ENCODE data around the gene BMPR1A.

BMPR1A gene

DNA sequence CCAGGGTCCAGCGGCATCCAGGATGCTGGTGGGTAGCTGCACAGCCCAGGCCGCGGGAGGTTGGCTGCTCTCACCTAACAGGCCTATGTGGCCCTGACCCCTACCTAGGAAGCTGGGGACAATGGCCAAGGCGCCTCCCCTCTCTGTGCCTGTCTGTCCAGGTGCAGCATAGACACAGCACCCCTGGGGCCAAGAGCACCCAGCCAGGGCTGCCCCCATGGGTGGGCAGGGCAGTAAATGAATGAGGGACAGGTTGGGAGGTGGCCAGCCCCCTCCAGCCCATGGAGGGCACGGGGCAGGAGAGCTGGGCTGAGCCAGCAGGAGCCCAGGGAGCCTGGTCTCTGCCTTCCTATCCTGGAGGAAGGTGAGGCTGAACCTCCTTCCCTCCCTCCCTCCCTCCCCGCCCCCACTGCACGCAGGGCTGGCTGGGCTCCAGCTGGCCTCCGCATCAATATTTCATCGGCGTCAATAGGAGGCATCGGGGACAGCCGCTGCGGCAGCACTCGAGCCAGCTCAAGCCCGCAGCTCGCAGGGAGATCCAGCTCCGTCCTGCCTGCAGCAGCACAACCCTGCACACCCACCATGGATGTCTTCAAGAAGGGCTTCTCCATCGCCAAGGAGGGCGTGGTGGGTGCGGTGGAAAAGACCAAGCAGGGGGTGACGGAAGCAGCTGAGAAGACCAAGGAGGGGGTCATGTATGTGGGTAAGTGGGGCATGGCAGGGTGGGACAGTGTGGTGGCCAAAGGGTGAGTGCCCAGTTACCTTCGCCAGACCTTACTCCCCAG lies 201.9 kb downstream of the BMPR1A start, which contains the start of gene SNCG:
TSS of gene SNCG (plus strand) at position 484 of the 785 bp plus-strand sequence. CDS start at position 583, 99 bp downstream.
- no peak for DNase-seq
- in situ Hi-C loops (cut with MboI; ENCODE audit: low pct_unique_long_range_greater_than_20kb, low sequenced_read_pairs): no loop called here

- in situ Hi-C loops (cut with MboI; ENCODE audit: low pct_unique_long_range_greater_than_20kb, low sequenced_read_pairs): no loop called here
- no peak for DNase-seq
Observed at GRCh38 chr10:86958901-86959736, 202.7 kb downstream of the BMPR1A start.

- no peak for DNase-seq
- in situ Hi-C loops (cut with MboI; ENCODE audit: low pct_unique_long_range_greater_than_20kb, low sequenced_read_pairs): no loop called here
Observed at GRCh38 chr10:86959737-86960002, 203.3 kb downstream of the BMPR1A start.

DNA sequence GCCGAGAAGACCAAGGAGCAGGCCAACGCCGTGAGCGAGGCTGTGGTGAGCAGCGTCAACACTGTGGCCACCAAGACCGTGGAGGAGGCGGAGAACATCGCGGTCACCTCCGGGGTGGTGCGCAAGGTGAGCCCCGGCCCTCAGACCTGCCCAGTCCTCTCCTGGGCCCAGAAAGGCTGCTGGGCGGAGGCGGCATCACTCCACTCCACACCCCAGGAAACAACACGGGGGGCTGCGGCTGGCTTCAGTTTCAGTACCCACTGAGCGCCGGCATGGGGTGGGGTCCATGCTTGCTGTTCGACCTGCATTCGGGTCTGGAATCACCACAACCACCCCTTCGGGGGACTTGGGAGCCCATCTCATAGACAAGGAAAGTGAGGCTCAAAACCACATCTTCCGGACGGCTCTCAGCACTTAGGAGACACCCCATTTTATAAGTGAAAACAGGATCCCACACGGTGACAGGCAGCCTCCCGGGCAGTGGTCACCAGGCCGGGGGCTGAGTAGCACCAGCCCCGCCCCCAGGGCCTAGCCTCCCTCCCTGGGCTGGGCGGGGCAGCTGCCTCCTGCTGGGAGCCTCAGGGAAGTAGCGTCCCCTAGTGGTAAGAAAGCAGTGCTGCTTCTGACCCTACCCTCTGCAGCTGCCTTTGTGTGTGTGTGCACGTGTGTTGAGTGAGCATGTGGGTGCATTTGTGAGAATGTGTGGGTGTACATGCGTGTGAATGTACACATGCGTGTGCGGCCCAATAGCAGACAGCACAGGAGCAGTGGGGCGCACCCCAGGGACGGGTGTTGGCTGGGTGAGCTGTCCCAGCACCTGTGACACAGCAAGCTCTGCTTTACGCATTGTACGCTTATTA lies 203.8 kb downstream of the BMPR1A start:
- peak; percentile 81 for DNase-seq
- in situ Hi-C loops (cut with MboI; ENCODE audit: low pct_unique_long_range_greater_than_20kb, low sequenced_read_pairs): no loop called here

GRCh38 chr10:86960863-86961434 lies 204.5 kb downstream of the BMPR1A start:
- DNase-seq: no peak
- in situ Hi-C loops (cut with MboI; ENCODE audit: low pct_unique_long_range_greater_than_20kb, low sequenced_read_pairs): no loop called here

GRCh38 chr10:86961481-86962091 lies 205.2 kb downstream of the BMPR1A start:
- in situ Hi-C loops (cut with MboI; ENCODE audit: low pct_unique_long_range_greater_than_20kb, low sequenced_read_pairs): no loop called here
- no peak for DNase-seq

GRCh38 chr10:86962136-86962980 lies 205.9 kb downstream of the BMPR1A start:
- in situ Hi-C loops (cut with MboI; ENCODE audit: low pct_unique_long_range_greater_than_20kb, low sequenced_read_pairs): no loop called here
- no peak for DNase-seq

- no peak for DNase-seq
- in situ Hi-C loops (cut with MboI; ENCODE audit: low pct_unique_long_range_greater_than_20kb, low sequenced_read_pairs): no loop called here
Observed at GRCh38 chr10:86962981-86963310, 206.5 kb downstream of the BMPR1A start.

DNA sequence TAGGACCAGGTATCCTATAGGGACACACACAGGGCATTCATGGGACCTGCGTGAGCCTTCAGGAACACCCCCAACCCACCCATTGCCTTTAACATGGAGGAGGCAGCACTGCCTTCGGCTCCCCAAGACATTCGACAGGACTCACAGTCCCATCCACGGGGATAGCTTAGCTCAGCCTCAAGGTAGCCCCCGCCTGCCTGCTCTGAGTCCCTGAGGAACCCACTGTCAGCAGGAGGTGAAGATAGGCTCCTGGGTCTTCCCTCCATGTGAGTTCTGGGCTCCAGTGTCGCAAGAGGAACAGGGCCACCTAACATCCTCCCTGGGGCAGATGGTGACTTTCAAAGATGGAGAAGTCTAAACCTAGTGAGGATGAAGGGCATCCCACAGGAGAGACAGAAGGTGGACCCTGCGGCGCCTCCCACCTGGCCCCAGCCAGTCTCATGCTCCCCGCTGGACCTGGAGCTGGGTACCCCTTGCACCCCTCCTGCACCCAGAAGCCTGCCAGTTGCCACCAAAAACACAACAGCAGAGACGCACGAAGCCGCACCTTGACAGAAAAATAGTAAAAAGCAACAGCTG lies 207.0 kb downstream of the BMPR1A start:
- DNase-seq: no peak
- in situ Hi-C loops (cut with MboI; ENCODE audit: low pct_unique_long_range_greater_than_20kb, low sequenced_read_pairs): no loop called here

- in situ Hi-C loops (cut with MboI; ENCODE audit: low pct_unique_long_range_greater_than_20kb, low sequenced_read_pairs): no loop called here
- no peak for DNase-seq
Observed at GRCh38 chr10:86964061-86964846, 207.8 kb downstream of the BMPR1A start.

DNA sequence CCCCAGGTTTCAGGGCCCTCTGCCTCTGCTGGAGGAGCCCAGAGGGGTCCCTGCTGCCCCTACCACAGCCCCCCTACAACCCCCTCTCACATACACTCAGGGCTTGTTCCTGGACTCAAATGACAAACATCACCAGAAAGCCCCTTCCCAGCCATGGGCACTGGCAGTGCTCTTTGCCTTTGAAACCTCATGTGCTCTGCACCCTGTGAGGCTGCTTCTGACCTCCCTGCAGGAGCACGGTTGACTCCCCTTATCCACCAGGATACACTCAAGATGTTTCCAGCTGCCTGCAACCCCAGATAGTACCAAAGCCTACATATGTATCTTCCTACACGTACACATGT lies 208.4 kb downstream of the BMPR1A start:
- in situ Hi-C loops (cut with MboI; ENCODE audit: low pct_unique_long_range_greater_than_20kb, low sequenced_read_pairs): no loop called here
- DNase-seq: no peak

- no peak for DNase-seq
- in situ Hi-C loops (cut with MboI; ENCODE audit: low pct_unique_long_range_greater_than_20kb, low sequenced_read_pairs): no loop called here
Observed at GRCh38 chr10:86965986-86966654, 209.7 kb downstream of the BMPR1A start.

GRCh38 chr10:86967481-86967941 lies 211.1 kb downstream of the BMPR1A start:
- DNase-seq: no peak
- in situ Hi-C loops (cut with MboI; ENCODE audit: low pct_unique_long_range_greater_than_20kb, low sequenced_read_pairs): no loop called here

GRCh38 chr10:86968271-86968993 lies 212.0 kb downstream of the BMPR1A start, which contains the start of gene ADIRF:
Gene ADIRF, plus strand, starts transcription at chr10:86968482. Its CDS starts 63 bp downstream, at chr10:86968545.
- in situ Hi-C loops (cut with MboI; ENCODE audit: low pct_unique_long_range_greater_than_20kb, low sequenced_read_pairs): no loop called here
- DNase-seq: no peak

GRCh38 chr10:86968994-86969355 lies 212.6 kb downstream of the BMPR1A start:
- no peak for DNase-seq
- in situ Hi-C loops (cut with MboI; ENCODE audit: low pct_unique_long_range_greater_than_20kb, low sequenced_read_pairs): no loop called here

GRCh38 chr10:86969421-86970041 lies 213.1 kb downstream of the BMPR1A start:
- in situ Hi-C loops (cut with MboI; ENCODE audit: low pct_unique_long_range_greater_than_20kb, low sequenced_read_pairs): no loop called here
- DNase-seq: no peak
